Naive thymus-derived CD4-positive, alpha-beta T cell (primary cell): ENCODE results near the gene GJD4. TPM values are rescaled to one million over a fixed set of nuclear protein-coding genes. Genes with fewer than 3 reads are reported as not detected.
A peak's percentile ranks its signal among the peaks of the same experiment; 100 is the strongest.

Experiments
- ATAC-seq: fragments of 150-1000 bp; cut with Tn5 transposase; 2 replicates; pipeline ENCODE4 v1.10.0; 2021; ENCODE audit warnings: mild to moderate bottlenecking, moderate library complexity
- CTCF ChIA-PET: fragments of 350-600 bp; sonication (Branson Sonifier 250); formaldehyde crosslinking; loops from one replicate; lab custom pipeline; 2021; ENCODE audit warnings: antibody characterized with exemption; lab: Charles Lee
- POLR2A ChIA-PET: fragments of 350-600 bp; sonication (Branson Sonifier 250); formaldehyde crosslinking; loops from one replicate; lab custom pipeline; 2021; ENCODE audit warnings: antibody characterized with exemption, inconsistent platforms; lab: Charles Lee
- DNase-seq, 9 donors: peaks; one replicate each; pipeline versions ENCODE4 v3.0.0 to v3.0.0-alpha.2; 2020 to 2022; ENCODE audit warnings: mixed read lengths in 1 of 9
- H3K27ac ChIP-seq: one replicate; pipeline ENCODE4 v1.7.0; 2013; ENCODE audit warnings: mild to moderate bottlenecking, low read depth, low read length, moderate library complexity
- H3K27me3 ChIP-seq, 2 donors: one replicate each; pipeline ENCODE4 v1.7.0; 2013; ENCODE audit warnings: low read length in 2 of 2, mild to moderate bottlenecking in 2 of 2, moderate library complexity in 2 of 2; ENCODE audit not compliant: control insufficient read depth in 2 of 2, insufficient read depth in 2 of 2
- H3K36me3 ChIP-seq, 3 experiments: 1 replicate in 2 of 3; 2 replicates in 1 of 3; pipeline ENCODE4 v1.7.0; 2013; ENCODE audit warnings: low read length in 3 of 3, mild to moderate bottlenecking in 3 of 3, moderate library complexity in 1 of 3; ENCODE audit not compliant: insufficient read depth in 3 of 3, control insufficient read depth in 2 of 3
- H3K4me1 ChIP-seq, 2 donors: one replicate each; pipeline ENCODE4 v1.7.0; 2013; ENCODE audit warnings: low read length in 2 of 2, mild to moderate bottlenecking in 2 of 2, moderate library complexity in 1 of 2; ENCODE audit not compliant: control insufficient read depth in 2 of 2, insufficient read depth in 2 of 2
- H3K4me3 ChIP-seq: 2 replicates; pipeline ENCODE4 v1.7.0; 2013; ENCODE audit warnings: mild to moderate bottlenecking, low read length
- H3K9me3 ChIP-seq, 3 experiments: 1 replicate in 2 of 3; 2 replicates in 1 of 3; pipeline ENCODE4 v1.7.0; 2013; ENCODE audit warnings: low read length in 3 of 3; ENCODE audit not compliant: control insufficient read depth in 2 of 3
- H3K27ac Mint-ChIP-seq, 9 donors: one replicate each; pipeline ENCODE4 v1.8.0; 2020 to 2022; ENCODE audit warnings: mixed read lengths in 9 of 9, mild to moderate bottlenecking in 8 of 9, moderate library complexity in 5 of 9, inconsistent platforms in 2 of 9
- H3K27me3 Mint-ChIP-seq, 5 donors: one replicate each; pipeline ENCODE4 v1.8.0; 2021 to 2022; ENCODE audit warnings: mixed read lengths in 5 of 5, mild to moderate bottlenecking in 1 of 5
- H3K36me3 Mint-ChIP-seq, 5 donors: one replicate each; pipeline ENCODE4 v1.8.0; 2020 to 2022; ENCODE audit warnings: mixed read lengths in 5 of 5, mild to moderate bottlenecking in 3 of 5, inconsistent platforms in 1 of 5
- H3K4me1 Mint-ChIP-seq, 7 donors: one replicate each; pipeline ENCODE4 v1.8.0; 2020 to 2022; ENCODE audit warnings: mixed read lengths in 7 of 7, mild to moderate bottlenecking in 3 of 7, inconsistent platforms in 1 of 7
- H3K4me3 Mint-ChIP-seq, 10 donors: one replicate each; pipeline ENCODE4 v1.8.0; 2020 to 2022; ENCODE audit warnings: mild to moderate bottlenecking in 10 of 10, mixed read lengths in 10 of 10, moderate library complexity in 6 of 10, inconsistent platforms in 2 of 10
- H3K9me3 Mint-ChIP-seq, 11 donors: one replicate each; pipeline ENCODE4 v1.8.0; 2020 to 2022; ENCODE audit warnings: mixed read lengths in 11 of 11, mild to moderate bottlenecking in 4 of 11, inconsistent platforms in 1 of 11, moderate library complexity in 1 of 11
- intact Hi-C, 2 donors: fragments of 100-400 bp; cut with micrococcal nuclease; formaldehyde crosslinking; loops; one replicate each; pipeline ENCODE4 v1.15.1; 2023
- polyA plus RNA-seq, 2 donors: library from polyadenylated mRNA; unstranded; fragments of 300-500 nt; fragmentation: Illumina TruSeq; gene quantifications; one replicate each; pipeline ENCODE4 v1.2.3, GENCODE V29; 2021
- total RNA-seq, 6 experiments: library from RNA in 5 of 6; stranded (reverse) in 5 of 6; gene quantifications; 1 replicate in 5 of 6; 2 replicates in 1 of 6; pipeline ENCODE4 v1.2.3 and lab custom pipeline; 2021 to 2026

GJD4 gene
- total and polyA plus RNA-seq, 7 experiments from 2014 or later = not detected

DNA sequence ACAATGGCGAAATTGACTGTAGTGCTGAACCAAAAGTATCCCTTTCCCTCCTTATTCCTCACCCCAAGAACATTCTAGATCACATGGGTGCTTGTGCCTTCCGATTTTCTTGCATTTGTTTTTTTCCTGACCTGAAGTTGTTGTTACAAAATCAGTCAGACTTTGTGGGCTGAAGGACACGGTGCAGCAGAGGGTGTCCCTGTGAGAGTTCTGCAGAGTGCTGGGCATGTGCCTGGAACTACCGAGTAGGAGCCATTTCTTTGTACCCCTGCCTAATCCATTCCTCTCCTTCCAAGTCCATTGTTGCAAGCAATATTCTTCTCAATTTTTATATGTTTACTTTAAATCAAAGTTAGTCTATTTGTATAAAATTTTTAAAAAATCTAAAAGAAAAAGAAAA is 35.3 kb upstream of the GJD4 start:
- intact Hi-C loops = loop anchor here in 1 of 2 donors (10.0 kb wide), 2 partner anchors 225 to 325 kb away; no protein-coding TSS in a partner anchor
- ChIA-PET CTCF (no interaction called here), POLR2A (no interaction called here)
- no peak overlapping the region for H3K4me3 ChIP-seq
- DNase-seq (no peak), ATAC-seq (no peak)
- Mint-ChIP-seq H3K27ac (no peak overlapping the region), H3K9me3 (peaks cover 0 to 11% (median 0%) of the 10 kb centered on the region in 11 donors), H3K36me3 (peaks cover 15 to 85% (median 51%) of the 10 kb centered on the region in 5 donors), H3K4me1 (peaks cover 0 to 10% (median 0%) of the 10 kb centered on the region in 7 donors), H3K27me3 (no peaks in the 10 kb centered on the region), H3K4me3 (no peak overlapping the region)
- no peaks in the 10 kb centered on the region for H3K27me3 ChIP-seq
- H3K27ac ChIP-seq = no peak overlapping the region
- peaks cover 0 to 59% (median 4%) of the 10 kb centered on the region in 3 experiments for H3K36me3 ChIP-seq
- H3K4me1 ChIP-seq = no peaks in the 10 kb centered on the region
- H3K9me3 ChIP-seq = no peaks in the 10 kb centered on the region

GRCh38 chr10:35570397-35570796 is 34.7 kb upstream of the GJD4 start:
- no peak overlapping the region for H3K4me3 Mint-ChIP-seq
- intact Hi-C loops = no loop called here
- peaks cover 0 to 14% (median 1%) of the 10 kb centered on the region in 11 donors for H3K9me3 Mint-ChIP-seq

DNA sequence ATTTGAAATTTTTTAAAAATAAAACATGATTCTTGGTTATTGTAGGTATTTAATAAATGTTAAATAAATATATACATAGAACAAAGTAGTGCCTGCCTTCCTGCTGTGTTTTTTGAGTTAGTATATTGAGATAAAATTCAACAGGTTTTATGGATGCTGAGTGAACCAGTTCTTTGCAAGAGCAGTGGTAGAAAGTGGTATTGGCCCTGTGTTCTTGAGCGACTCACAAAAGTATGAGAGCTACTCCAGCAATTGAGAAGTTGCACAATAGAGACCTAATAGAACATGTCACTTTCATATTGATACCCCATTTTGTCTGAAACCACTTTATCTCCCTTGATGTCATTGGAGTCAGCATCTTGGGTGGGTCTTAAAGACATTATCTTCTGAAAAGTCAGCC is 32.6 kb upstream of the GJD4 start:
- Mint-ChIP-seq H3K36me3 (peaks cover 9 to 73% (median 45%) of the 10 kb centered on the region in 5 donors), H3K4me1 (peaks cover 0 to 15% (median 0%) of the 10 kb centered on the region in 7 donors), H3K27me3 (no peaks in the 10 kb centered on the region), H3K4me3 (no peak overlapping the region), H3K27ac (no peak overlapping the region), H3K9me3 (peaks cover 0 to 27% (median 5%) of the 10 kb centered on the region in 11 donors)
- DNase-seq (no peak), ATAC-seq (no peak)
- Histone ChIP-seq H3K4me3 (no peak overlapping the region), H3K9me3 (no peaks in the 10 kb centered on the region), H3K36me3 (peaks cover 0 to 37% (median 4%) of the 10 kb centered on the region in 3 experiments), H3K27me3 (no peaks in the 10 kb centered on the region), H3K4me1 (no peaks in the 10 kb centered on the region), H3K27ac (no peak overlapping the region)
- POLR2A ChIA-PET = no interaction called here
- intact Hi-C loops = no loop called here
- CTCF ChIA-PET = no interaction called here

More at GRCh38 chr10:35570397-35570796, 34.7 kb upstream of the GJD4 start:
- ChIA-PET POLR2A (no interaction called here), CTCF (no interaction called here)
- no peak overlapping the region for H3K4me3 ChIP-seq
- Mint-ChIP-seq H3K4me1 (peaks cover 0 to 12% (median 0%) of the 10 kb centered on the region in 7 donors), H3K27ac (no peak overlapping the region), H3K27me3 (no peaks in the 10 kb centered on the region), H3K36me3 (peaks cover 16 to 88% (median 54%) of the 10 kb centered on the region in 5 donors)
- H3K9me3 ChIP-seq = no peaks in the 10 kb centered on the region
- ATAC-seq (no peak), DNase-seq (no peak)
- H3K27ac ChIP-seq = no peak overlapping the region
- H3K27me3 ChIP-seq = no peaks in the 10 kb centered on the region
- peaks cover 0 to 56% (median 4%) of the 10 kb centered on the region in 3 experiments for H3K36me3 ChIP-seq
- no peaks in the 10 kb centered on the region for H3K4me1 ChIP-seq

DNA sequence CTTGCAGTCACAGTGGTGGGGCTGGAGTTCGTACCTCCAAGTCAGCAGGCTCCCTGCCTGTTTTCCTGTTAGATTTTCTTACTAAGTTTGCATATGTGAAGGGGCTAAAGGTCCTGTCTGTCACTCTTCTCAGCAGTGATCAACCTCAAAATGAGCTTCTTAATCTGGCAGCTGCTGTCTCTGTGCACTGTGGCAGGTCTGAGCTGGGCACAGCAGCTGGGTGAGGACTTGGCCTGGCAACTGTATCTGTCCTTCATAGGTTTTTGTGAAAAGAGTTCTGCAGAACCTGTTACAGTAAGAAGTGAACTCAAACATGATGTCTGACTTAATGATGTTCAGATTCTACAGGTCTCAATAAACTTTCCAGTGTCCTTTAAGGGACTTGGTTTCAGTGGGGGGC is 31.3 kb upstream of the GJD4 start:
- Histone ChIP-seq H3K9me3 (no peaks in the 10 kb centered on the region), H3K36me3 (peaks cover 0 to 25% (median 4%) of the 10 kb centered on the region in 3 experiments), H3K4me3 (no peak overlapping the region), H3K27me3 (no peaks in the 10 kb centered on the region), H3K27ac (no peak overlapping the region), H3K4me1 (no peaks in the 10 kb centered on the region)
- ATAC-seq (no peak), DNase-seq (no peak)
- POLR2A ChIA-PET = interaction anchor here (0.6 kb wide), 1 partner anchor 155 kb away, joined by 3 read pairs; no protein-coding TSS in a partner anchor
- Mint-ChIP-seq H3K27ac (peak overlapping the region in 1 of 9 donors; percentile 17), H3K9me3 (peaks cover 2 to 37% (median 10%) of the 10 kb centered on the region in 11 donors), H3K4me1 (peaks cover 0 to 15% (median 0%) of the 10 kb centered on the region in 7 donors), H3K4me3 (no peak overlapping the region), H3K36me3 (peaks cover 9 to 61% (median 44%) of the 10 kb centered on the region in 5 donors), H3K27me3 (no peaks in the 10 kb centered on the region)
- intact Hi-C loops = no loop called here
- CTCF ChIA-PET = no interaction called here

DNA sequence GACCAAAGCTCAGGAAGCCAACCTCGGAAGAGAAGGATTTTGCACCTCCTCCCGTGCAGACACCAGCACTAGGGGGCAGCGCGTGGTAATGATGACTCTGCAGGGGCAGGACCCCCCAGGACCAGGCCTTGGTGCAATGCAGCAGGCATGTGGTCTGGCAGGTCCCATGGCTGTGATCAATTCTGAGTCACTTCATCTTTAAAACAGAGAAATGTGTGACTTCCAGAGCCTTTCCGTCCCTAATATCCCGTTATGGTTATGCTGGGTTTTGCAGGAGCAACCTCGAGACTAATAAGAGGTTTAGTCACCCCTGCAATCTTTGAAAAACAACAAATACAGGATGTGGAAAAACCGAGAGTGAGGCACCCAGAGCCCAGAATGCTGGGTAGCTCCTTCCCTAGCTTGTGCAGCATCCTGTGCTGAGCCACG is 30.2 kb upstream of the GJD4 start:
- ChIA-PET POLR2A (no interaction called here), CTCF (no interaction called here)
- H3K27ac Mint-ChIP-seq = no peak overlapping the region
- H3K36me3 Mint-ChIP-seq = peaks cover 5 to 49% (median 33%) of the 10 kb centered on the region in 5 donors
- Histone ChIP-seq H3K27me3 (no peaks in the 10 kb centered on the region), H3K36me3 (peaks cover 0 to 13% (median 0%) of the 10 kb centered on the region in 3 experiments), H3K4me1 (no peaks in the 10 kb centered on the region), H3K9me3 (no peaks in the 10 kb centered on the region), H3K4me3 (no peak overlapping the region), H3K27ac (no peak overlapping the region)
- H3K27me3 Mint-ChIP-seq = peaks cover 0 to 1% (median 0%) of the 10 kb centered on the region in 5 donors
- peaks cover 0 to 15% (median 0%) of the 10 kb centered on the region in 7 donors for H3K4me1 Mint-ChIP-seq
- H3K4me3 Mint-ChIP-seq = peak overlapping the region in 1 of 10 donors; percentile 7
- DNase-seq (no peak), ATAC-seq (no peak)
- peaks cover 2 to 37% (median 10%) of the 10 kb centered on the region in 11 donors for H3K9me3 Mint-ChIP-seq
- intact Hi-C loops = no loop called here

GRCh38 chr10:35575640-35576039 is 29.5 kb upstream of the GJD4 start:
- no peak for DNase-seq
- peak overlapping the region in 1 of 9 donors; percentile 35 for H3K27ac Mint-ChIP-seq
- Histone ChIP-seq H3K9me3 (no peaks in the 10 kb centered on the region), H3K4me1 (no peaks in the 10 kb centered on the region), H3K4me3 (no peak overlapping the region), H3K27me3 (no peaks in the 10 kb centered on the region), H3K36me3 (peaks cover 0 to 9% (median 0%) of the 10 kb centered on the region in 3 experiments), H3K27ac (no peak overlapping the region)
- ChIA-PET POLR2A (interaction anchor here (0.7 kb wide), 1 partner anchor 167 kb away, joined by 3 read pairs; no protein-coding TSS in a partner anchor), CTCF (no interaction called here)
- intact Hi-C loops = no loop called here
- H3K36me3 Mint-ChIP-seq = peaks cover 5 to 45% (median 32%) of the 10 kb centered on the region in 5 donors
- H3K9me3 Mint-ChIP-seq = peaks cover 2 to 39% (median 10%) of the 10 kb centered on the region in 11 donors
- peaks cover 0 to 15% (median 0%) of the 10 kb centered on the region in 7 donors for H3K4me1 Mint-ChIP-seq
- H3K27me3 Mint-ChIP-seq = peaks cover 0 to 2% (median 0%) of the 10 kb centered on the region in 5 donors
- ATAC-seq = no peak
- peak overlapping the region in 1 of 10 donors; percentile 7 for H3K4me3 Mint-ChIP-seq
